Stimulated activated naive CD4-positive, alpha-beta T cell (primary cell): ENCODE results near the gene LRRC7.

ENCODE experiments used
- DNase-seq, 6 experiments: peaks; one replicate each; lab custom pipeline; 2025; lab: John Stamatoyannopoulos, UW

LRRC7 gene

DNA sequence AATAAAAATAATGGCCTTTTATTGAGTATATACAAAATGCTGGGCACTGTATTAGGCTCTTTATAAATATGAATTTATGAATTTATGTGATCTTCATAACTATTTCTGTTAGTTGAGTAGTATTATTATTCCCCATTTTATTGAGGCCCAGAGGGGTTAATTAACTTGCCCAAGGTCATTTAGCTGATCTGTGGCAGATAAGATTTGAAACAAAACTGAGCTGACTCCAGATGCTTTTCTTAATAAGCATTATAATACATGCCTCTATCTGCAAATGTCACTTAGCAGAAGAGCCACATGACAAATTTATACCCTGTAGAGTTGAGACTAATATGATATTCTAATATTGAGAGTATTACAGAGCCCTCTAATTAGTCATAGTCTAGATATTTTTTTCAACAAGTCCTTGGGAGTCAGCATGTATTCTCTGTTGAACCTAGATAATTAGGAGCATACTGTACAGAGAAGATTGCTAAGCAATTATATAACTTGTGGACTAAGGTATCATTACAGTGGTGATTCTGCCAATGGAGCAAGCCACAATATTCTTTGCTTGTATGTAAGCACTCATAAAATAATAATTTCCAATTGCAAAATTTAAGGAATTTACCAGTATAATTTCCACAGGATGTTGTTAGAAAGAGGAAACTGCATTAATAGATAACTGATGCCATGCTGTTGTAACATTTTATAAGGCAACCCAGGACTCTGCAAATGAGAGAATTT is 525.7 kb downstream of the LRRC7 start:
- no peak for DNase-seq

DNA sequence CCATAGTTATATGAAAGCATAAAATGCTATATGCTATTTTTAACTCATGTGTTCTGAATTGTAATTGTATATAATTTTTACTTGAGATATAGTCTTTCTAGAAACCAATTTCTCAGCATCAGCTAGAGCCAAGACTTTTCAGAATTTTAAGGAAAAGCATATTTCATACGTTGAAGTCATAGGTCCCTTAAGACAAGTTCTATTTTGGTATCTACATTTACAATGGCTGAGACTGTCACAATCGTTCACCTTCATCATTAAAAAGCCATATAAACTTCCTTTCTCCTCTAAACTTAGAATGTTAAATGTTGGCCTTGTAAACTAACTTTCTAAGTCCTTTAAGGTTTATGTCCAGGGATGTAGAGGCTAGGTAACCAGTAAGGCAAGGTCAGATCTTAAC is 533.5 kb downstream of the LRRC7 start:
- no peak for DNase-seq

DNA sequence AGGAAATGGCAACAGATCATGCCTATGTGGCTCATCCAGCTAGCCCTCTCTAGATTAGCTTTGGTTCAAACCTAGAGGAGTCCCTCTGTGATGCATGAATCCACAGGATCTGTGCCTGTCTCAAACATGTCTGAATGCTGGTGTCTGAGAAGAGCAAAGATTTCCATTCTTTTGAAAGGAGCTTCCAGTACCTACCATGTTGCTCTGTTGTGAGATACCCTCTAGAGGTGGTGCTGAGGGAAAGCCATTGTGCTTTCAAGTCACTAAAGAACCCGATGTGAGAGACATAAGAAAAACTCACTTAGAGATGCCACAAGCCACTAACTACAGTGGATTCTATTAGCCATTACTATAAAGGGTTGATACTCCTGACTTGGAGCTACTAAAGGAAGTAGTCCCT is 534.1 kb downstream of the LRRC7 start:
- DNase-seq: no peak

DNA sequence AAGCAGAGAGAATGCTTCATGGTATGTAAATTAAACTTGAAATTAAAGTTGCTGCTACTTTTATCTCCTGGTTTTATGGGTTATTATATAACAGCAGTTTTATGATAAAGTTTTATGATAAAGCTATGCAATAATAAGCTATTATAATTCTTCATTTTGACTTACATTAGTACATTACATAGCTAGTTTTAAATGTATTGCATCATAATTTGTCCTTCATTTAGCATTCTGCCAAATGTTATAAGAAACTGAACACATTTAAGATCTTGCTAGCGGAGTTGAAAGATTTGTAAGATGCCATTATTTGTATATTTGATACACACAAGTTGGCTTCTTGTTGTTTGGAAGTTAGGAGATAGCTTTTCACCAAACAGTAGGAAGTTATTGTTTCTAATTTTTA is 536.0 kb downstream of the LRRC7 start:
- no peak for DNase-seq

DNA sequence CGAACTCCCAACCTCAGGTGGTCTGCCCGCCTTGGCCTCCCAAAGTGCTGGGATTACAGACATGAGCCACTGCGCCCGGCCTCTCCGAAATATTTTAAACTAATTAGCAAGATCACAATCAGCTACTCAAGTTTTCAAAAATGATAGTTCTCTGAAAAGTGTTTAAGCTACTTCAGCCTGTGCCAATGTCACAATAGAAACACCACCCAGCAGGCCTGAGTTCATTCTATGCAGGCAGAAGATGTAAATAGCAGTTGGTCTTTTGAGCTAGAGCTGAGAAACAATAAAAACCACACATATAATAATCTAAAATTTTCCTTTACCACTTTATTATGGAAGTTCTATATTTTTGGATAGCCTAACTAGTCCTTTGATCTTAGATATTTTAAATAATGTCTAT is 541.5 kb downstream of the LRRC7 start:
- no peak for DNase-seq

DNA sequence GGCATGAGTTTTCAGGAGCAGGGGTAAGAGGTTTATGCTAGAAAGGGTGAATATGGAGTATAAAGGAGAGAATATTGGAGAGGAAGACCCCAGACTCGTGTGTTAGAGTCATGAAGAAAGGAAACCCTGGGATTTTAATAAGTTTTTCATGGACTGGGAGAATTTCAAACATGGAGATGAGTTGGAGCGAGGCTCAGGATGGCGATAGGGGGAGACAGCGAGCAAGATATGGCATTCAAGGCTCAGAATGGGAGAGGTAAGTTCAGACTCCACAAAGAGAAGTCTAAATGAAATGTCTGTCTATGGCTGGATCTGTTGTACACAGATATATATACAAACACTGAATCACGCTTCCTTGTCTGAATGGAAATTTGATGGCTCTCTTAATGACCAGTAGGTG is 545.1 kb downstream of the LRRC7 start:
- DNase-seq: no peak

DNA sequence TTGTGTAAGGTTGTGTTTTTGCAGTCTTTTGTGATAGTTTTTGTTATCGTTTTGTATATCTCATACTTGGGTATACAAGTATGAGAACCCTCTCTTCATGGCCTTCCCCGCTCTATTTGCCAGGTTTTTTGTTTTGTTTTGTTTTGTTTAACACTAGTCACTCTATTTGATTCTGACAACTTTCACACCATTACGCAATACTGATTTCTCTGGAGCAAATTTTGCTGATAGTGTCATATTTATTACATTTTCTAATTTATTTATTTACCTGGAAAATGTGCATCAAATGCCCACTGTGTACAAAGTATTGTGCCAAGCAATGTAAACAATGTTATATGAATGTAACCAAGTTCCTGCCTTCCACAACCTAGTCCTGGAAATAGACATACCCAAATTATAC is 547.6 kb downstream of the LRRC7 start:
- DNase-seq: no peak

DNA sequence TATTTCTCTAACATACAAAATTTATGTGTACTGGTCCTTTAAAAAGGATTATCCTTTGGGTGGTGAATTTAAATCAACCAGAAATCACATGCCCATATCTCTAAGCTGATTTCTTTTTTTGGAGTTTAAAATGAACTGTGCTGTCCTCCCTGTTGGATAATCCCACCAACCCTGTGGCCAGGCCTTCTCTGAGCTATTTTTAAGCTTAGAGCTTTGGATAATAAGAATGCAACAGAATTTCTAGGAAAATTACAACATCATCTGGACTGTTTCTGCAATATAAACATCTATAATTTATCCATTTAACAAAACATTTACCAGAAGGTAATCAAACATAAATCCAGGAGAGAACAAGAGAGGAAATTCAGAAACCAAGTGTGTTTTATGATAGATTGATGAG is 549.3 kb downstream of the LRRC7 start:
- no peak for DNase-seq

DNA sequence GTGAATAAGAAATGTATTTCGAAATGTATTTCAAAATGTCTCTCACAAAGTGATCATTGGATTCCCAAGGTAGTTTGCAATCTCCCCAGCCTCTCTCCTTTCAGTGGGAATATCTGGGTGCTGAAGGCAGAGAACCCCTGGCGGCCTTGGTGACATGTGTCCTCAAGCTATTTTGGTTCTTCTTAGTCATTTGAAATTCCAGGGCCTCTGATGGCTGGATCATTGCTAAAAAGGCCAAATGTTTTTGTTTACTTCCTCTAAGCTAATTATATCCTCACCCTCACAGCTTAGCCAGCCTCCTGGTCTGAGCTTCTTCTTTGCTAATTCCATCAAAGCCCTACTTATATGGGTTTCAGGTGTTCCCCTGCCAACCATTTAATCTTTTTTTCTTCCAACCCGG is 566.4 kb downstream of the LRRC7 start:
- no peak for DNase-seq

DNA sequence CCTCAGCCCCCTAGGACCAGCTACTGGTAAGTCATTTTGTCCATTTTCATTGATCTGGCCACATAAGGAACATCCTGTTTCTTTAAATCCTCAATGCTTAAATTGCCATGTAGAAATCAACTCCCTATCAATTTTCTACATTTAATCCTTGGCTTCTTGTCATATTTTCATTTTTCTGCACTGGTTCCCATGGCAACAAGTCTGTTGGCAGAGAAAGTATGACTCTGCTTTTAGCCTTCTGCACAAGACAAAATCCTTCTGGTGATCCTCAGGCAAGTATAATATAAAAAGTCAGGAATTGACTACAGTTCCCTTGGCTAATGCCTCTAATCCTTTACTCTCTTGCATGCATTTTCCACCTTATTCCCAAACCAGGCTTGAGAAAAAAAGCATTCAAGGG is 572.6 kb downstream of the LRRC7 start:
- DNase-seq: no peak

DNA sequence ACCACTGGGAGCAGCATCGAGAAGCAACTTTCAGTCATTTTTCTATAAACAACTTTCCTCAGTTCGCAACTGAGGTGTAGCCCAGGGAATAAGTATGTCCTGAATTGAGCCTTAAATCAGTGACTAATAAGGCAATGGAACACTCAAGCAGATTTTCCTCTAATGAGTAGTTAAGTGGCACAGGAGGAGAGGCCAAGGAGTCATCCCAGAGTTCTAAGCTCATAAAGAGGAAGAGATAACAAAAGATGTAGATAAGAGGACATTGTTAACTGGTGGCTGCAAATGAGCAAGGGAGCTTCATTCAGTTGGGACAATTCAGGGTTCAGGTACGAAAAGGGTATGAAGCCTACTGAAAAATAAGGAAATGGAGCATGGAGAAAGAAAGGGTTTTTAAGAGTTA is 573.2 kb downstream of the LRRC7 start:
- DNase-seq: no peak

DNA sequence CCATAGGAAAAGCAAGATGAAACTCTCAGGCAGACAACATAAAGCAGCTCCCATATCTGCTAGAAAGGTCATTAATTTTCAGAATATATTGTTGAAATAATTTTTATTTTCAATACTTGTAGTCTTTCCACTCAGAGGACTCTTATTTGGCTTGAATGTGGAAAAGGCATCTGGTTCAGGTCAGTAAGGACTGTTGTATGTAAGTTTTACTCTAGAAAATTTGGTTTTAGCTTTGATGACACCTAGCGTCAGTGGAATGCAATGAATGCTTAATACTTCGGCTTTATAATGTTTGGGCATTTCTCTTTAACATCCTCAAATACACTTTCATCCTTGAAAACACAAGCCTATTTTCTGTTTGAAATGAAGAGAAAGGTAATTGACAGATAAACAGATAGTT is 574.4 kb downstream of the LRRC7 start:
- no peak for DNase-seq

DNA sequence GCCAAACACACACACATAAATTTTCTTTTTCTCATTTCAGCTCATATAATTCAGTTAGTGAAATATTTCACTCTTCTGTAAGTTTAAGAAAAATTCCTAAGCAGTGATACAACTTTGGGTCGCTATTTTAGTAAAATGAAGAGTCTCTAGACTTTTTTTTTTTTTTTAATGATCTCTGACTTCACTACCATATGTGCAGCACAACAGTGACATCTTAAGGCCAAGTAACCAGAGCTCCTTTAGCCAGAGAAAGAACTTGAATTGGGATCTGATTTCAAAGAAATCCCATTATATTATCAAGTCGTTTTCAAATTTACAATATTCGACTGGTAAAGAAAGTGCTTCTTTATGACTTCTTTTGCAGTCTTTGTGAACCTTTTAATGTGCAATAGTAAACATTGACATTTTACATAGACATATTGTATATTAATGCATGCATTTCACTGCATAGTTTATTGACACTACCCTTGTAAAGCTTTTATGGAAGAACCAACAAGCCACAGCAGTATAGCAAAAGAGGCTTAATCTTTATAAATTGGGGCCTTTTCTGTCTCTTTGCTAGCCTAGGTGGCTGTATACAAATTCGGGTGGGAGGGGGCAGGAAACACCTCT is 575.4 kb downstream of the LRRC7 start:
- no peak for DNase-seq

DNA sequence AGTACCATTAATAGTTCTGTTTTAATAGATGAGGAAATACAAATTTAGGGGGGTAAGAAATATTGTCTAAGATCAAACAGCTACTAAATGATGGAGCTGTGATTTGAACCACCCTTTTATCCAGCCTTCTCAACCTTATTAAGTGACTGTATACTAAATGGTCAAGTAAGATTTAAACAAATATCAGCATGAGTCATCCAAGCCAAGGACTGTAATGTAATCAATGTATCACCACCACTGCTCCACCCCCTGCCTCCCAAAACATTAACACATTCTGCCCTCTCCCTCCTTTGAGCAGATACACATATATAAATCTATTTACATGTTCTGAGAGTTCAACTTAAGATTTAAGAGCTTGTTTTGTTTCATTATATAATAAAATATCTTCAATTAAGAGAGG is 578.8 kb downstream of the LRRC7 start:
- no peak for DNase-seq

DNA sequence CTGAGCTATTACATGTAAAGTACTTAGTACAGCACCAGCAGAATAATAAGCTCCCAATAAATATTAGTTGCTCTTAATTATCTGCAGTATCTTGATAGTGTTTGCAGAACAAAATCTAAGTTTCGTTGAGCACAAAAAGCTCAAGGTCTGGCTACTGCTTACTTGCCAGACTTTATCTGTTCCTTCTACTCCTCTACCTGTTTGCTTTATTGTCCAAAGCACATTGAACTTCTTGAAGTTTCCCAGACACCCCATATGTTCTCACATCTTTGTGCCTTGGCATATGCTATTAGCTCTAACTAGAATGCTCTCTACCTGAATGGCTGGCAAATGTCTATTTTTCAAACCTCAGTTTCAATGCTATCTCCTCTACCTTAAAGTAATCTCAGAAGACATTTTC is 582.7 kb downstream of the LRRC7 start:
- DNase-seq: no peak

DNA sequence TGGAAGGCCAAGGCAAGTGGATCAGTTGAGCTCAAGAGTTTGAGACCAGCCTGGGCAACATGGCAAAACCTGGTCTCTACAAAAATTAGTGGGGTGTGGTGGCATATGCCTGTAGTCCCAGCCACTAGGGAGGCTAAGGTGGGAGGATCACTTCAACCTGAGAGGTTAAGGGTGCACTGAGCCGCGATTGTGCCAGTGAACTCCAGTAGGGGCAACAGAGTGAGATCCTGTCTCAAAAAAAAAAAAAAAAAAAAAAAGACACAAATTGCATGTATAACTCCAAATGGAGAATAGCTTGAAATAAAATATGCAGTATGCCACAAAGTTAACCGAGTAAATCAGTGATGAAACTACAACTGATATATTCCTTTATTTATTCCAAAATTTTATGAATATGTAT is 586.0 kb downstream of the LRRC7 start:
- no peak for DNase-seq

DNA sequence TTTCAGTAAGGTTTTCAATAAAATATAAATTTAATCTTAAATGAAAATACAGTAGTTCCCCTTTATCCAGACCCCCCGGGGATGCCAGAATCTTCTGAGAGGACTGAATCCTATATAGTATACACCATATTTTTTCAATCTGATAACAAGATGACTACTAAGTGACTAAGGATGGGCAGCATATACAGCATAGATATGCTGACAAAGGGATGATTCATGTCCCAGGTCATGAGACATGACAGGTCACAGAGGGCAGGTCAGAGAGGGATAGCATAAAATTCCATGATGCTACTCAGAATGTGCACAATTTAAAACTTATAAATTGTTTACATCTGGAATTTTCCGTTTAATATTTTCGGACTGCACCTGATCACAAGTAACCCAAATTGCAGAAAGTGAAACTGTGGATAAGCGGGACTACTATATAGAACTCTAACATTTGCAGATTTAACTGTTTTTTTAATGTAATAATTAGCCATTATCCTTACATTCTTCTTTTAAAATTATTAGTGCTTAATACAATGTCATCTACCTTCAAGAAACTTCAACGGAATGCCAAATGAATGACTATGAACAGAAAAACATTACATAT is 588.9 kb downstream of the LRRC7 start:
- DNase-seq: no peak

DNA sequence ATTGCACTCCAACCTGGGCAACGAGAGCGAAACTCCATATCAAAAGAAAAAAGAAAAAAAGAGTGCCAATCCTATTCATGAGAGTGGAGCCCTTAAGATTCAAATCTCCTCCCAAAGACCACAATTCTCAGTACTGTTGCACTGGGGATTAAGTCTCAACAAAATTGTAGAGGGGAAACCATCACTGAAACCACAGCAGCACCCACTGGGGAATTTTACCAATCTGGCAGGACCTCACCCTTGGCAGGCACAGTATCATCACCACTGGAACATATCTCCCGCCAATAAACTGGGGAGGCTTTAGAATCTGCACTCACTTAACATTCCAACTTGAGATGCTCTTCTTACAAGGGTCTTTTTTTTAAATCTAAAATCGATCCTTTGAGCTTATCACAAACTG is 596.6 kb downstream of the LRRC7 start:
- no peak for DNase-seq

DNA sequence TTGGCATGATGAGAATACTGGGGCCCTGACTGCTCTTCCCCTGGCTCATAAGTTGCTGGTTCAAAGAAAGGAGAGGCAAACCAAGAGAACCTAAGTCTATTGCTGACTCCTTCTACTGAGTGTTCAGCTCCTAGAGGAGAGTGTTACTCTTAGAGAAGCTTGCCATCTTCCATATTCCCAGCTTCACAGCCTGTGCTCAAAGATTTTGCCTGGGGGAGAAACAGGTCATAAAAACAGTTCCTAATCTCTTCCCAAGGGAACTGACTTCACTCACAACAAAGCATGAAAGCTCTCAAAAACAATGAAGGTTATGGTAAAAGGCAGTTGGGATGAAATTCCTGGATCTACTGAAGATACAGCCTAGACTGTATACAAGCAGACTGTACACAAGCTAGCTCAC is 600.6 kb downstream of the LRRC7 start:
- DNase-seq: no peak

DNA sequence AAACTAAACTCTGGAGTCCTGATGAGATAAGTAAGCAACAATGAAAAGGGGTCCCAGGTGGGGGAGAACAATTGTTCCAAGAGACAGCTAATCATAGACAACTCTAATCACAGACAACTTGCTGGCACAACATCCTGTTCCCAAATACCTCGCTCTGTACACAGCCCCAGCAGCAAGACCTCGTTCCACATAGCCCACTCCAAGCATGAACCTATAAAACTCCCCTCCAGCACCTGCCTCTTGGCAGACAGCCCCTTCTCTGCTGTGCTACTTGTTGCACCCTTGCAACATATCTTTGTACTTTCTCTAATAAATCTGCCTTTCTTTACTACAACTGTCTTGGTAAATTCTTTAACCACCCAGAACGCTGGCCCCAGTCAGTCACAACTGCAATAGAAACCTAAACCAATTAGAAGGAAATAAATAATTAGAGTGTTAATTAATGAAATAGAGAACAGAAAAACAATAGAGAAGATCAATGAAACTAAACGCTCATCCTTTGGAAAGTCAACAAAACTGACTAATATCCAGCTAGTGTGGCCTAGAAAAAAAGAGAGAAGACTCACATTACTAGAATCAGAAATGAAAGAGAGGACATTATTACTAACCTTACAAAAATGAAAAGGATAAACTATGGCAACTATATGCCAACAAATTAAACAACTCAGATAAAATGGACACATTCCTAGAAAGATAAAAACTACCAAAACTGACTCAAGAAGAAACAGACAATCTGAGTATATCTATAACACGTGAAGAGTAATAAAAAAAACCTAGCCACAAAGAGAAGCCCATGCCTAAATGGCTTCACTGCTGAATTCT is 601.5 kb downstream of the LRRC7 start:
- DNase-seq: no peak

DNA sequence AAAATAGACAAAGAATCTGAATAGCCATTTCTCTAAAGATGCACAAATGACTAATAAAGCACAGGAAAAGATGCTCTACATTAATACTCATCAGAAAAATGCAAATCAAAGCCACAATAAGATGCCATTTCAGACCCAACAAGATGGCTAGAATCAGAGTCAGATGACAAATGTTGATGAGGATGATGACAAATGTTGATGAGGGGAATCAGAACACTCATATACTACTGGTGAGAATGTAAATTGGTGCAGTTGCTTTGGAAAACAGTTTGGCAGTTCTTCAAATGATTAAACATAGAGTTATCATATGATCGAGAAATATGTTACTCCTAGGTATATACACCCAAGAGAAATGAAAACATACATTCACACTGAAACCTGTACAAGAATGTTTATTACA is 603.8 kb downstream of the LRRC7 start:
- DNase-seq: no peak
